PC-3 (cell line): ENCODE measurements around the gene TMEM232. TPM values are rescaled to one million over a fixed set of nuclear protein-coding genes. Genes with fewer than 3 reads are reported as not detected.

Source experiments
- ATAC-seq: fragments of 200-7000 bp; cut with Tn5 transposase; 2 replicates; pipeline ENCODE4 v1.9.1; 2020; ENCODE audit warnings: mild to moderate bottlenecking, moderate library complexity
- BruUV-seq: library from RNA; stranded (reverse); fragments of 400-500 nt; replicated peaks from 2 replicates; lab custom pipeline; 2021; lab: Mats Ljungman, UMichigan
- CTCF ChIA-PET: fragments of 300-600 bp; sonication (Branson Sonifier 250); formaldehyde crosslinking; loops from one replicate; lab custom pipeline; 2022; ENCODE audit warnings: antibody characterized with exemption; lab: Charles Lee
- POLR2A ChIA-PET: fragments of 300-600 bp; sonication (Branson Sonifier 250); formaldehyde crosslinking; loops from one replicate; lab custom pipeline; 2022; ENCODE audit warnings: antibody characterized with exemption; ENCODE audit not compliant: unreplicated experiment; lab: Charles Lee
- DNase-seq: peaks from one replicate; pipeline ENCODE4 v3.0.0-alpha.2; 2015
- H2AFZ ChIP-seq: fragments of 300-600 bp; sonication (generic); 2 replicates; pipeline ENCODE4 v1.6.0; 2016; ENCODE audit warnings: antibody characterized with exemption, low read length
- H3F3A ChIP-seq: fragments of 300-600 bp; sonication (generic); one replicate; pipeline ENCODE4 v1.6.0; 2017; ENCODE audit warnings: antibody characterized with exemption, low read length, control low read depth, mild to moderate bottlenecking; ENCODE audit not compliant: unreplicated experiment
- H3K27ac ChIP-seq: fragments of 300-600 bp; sonication (generic); 2 replicates; pipeline ENCODE4 v1.5.1; 2016; ENCODE audit warnings: mild to moderate bottlenecking, low read length
- H3K27me3 ChIP-seq: fragments of 300-600 bp; sonication (generic); 2 replicates; pipeline ENCODE4 v1.6.1; 2016; ENCODE audit warnings: low read length, mixed read lengths
- H3K36me3 ChIP-seq: fragments of 300-600 bp; sonication (generic); 2 replicates; pipeline ENCODE4 v1.6.1; 2016; ENCODE audit warnings: low read depth, mixed run types, low read length, mixed read lengths
- H3K4me1 ChIP-seq: fragments of 300-600 bp; sonication (generic); 2 replicates; pipeline ENCODE4 v1.5.1; 2016; ENCODE audit warnings: low read length; ENCODE audit not compliant: insufficient read depth
- H3K4me2 ChIP-seq: fragments of 300-600 bp; sonication (generic); 2 replicates; pipeline ENCODE4 v1.6.0; 2016; ENCODE audit warnings: low read length
- H3K4me3 ChIP-seq: fragments of 300-600 bp; sonication (generic); 2 replicates; pipeline ENCODE4 v1.5.1; 2016; ENCODE audit warnings: mild to moderate bottlenecking, low read length, mixed read lengths
- H3K79me2 ChIP-seq: fragments of 300-600 bp; sonication (generic); 2 replicates; pipeline ENCODE4 v1.6.1; 2017; ENCODE audit warnings: low read length, mixed read lengths
- H3K9ac ChIP-seq: fragments of 300-600 bp; sonication (generic); 2 replicates; pipeline ENCODE4 v1.6.0; 2016; ENCODE audit warnings: mild to moderate bottlenecking, low read length
- H3K9me2 ChIP-seq: fragments of 300-600 bp; sonication (generic); replicated peaks from 2 replicates; pipeline ENCODE4 v1.6.1; 2016; ENCODE audit warnings: mixed run types, low read length, mixed read lengths
- H3K9me3 ChIP-seq: fragments of 300-600 bp; sonication (generic); 2 replicates; pipeline ENCODE4 v1.6.1; 2016; ENCODE audit warnings: low read length, mixed read lengths
- H4K20me1 ChIP-seq: fragments of 300-600 bp; sonication (generic); 2 replicates; pipeline ENCODE4 v1.6.1; 2016; ENCODE audit warnings: low read length, mixed read lengths
- CTCF ChIP-seq: fragments of 300-600 bp; sonication (generic); conservative IDR thresholded peaks from 2 replicates; pipeline ENCODE4 v1.5.1; 2017; ENCODE audit warnings: antibody characterized with exemption, low read depth, mild to moderate bottlenecking, low read length
- EZH2 ChIP-seq: fragments of 300-600 bp; sonication (generic); IDR thresholded peaks from one replicate; pipeline ENCODE4 v1.6.1; 2017; ENCODE audit warnings: antibody characterized with exemption, mild to moderate bottlenecking, low read length; ENCODE audit not compliant: unreplicated experiment
- EZH2phosphoT487 ChIP-seq: fragments of 300-600 bp; sonication (generic); IDR thresholded peaks from 2 replicates; pipeline ENCODE4 v1.6.1; 2018; ENCODE audit warnings: mild to moderate bottlenecking, antibody characterized with exemption, low read length, borderline replicate concordance
- intact Hi-C: fragments of 100-400 bp; cut with micrococcal nuclease; formaldehyde crosslinking; loops from 2 replicates; pipeline ENCODE4 v1.9.0; 2023
- total RNA-seq: library from RNA; depleted of rRNA; stranded (reverse); fragments of >200 nt; gene quantifications from 2 replicates; pipeline ENCODE4 v1.2.3, GENCODE V29; 2014

Gene TMEM232
- total RNA-seq, 1 experiment from 2014 or later, result 1.4 TPM

DNA sequence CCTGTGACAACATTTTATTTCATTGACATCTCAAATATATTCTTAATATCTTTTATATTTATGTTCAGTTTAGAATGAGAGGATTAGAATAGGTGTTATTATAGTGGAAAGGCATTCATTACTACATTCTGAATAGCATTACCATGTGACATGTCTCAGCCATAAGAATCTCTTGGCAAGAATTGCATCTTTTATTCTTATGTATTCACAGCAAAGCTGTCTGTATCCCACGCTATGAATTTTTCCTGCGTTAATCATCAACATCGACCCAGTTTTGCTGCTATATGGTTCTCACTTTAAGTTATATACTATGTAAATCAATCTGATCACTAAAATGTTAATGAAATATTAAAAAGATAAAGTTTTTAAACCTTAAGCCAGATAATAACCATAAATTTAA, 248.6 kb downstream of the TMEM232 start:
- peaks cover 5% of the 10 kb centered on the region; the same call in 1 of the 2 replicates for H3K4me1 ChIP-seq
- CTCF ChIA-PET, result no interaction called here
- H3K9ac ChIP-seq, result no peak overlapping the region
- H3K27ac ChIP-seq, result no peak overlapping the region
- H3F3A ChIP-seq, result no peaks in the 10 kb centered on the region
- no peaks in the 10 kb centered on the region for H3K9me3 ChIP-seq
- no peaks in the 10 kb centered on the region for H4K20me1 ChIP-seq
- intact Hi-C loops, result no loop called here
- POLR2A ChIA-PET, result no interaction called here
- H2AFZ ChIP-seq, result no peak overlapping the region
- DNase-seq, result no peak
- no peaks in the 10 kb centered on the region for H3K36me3 ChIP-seq
- H3K4me2 ChIP-seq, result no peak overlapping the region
- no peaks in the 10 kb centered on the region for H3K9me2 ChIP-seq
- no TSS peak for BruUV-seq
- TF ChIP-seq EZH2phosphoT487 (no peak), EZH2 (no peak), CTCF (no peak)
- ATAC-seq, result no peak
- H3K27me3 ChIP-seq, result no peaks in the 10 kb centered on the region
- H3K79me2 ChIP-seq, result no peaks in the 10 kb centered on the region
- no peak overlapping the region for H3K4me3 ChIP-seq

DNA sequence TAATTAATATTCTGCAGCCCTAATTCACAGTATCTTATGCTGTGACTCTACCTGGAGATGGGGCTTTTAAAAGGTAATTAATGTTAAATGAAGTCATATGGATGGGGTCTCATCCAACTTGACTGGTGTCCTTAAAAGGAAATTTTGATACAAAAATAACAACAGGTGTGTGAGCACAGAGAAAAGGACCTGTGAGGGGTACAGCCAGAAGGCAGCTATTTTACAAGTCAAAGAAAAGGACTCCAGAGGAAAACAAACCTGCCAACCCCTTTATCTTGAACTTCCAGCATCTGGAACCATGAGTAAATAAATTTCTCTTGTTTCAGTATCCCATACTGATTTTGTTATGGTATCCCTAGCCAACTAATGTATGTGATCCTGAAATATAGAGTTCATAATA, 250.3 kb downstream of the TMEM232 start:
- DNase-seq, result no peak
- Histone ChIP-seq H3K9ac (no peak overlapping the region), H4K20me1 (no peaks in the 10 kb centered on the region), H3K4me2 (no peak overlapping the region), H3F3A (no peaks in the 10 kb centered on the region), H2AFZ (no peak overlapping the region), H3K27ac (no peak overlapping the region), H3K27me3 (no peaks in the 10 kb centered on the region), H3K36me3 (no peaks in the 10 kb centered on the region), H3K4me1 (peaks cover 5% of the 10 kb centered on the region; the same call in 1 of the 2 replicates), H3K9me2 (no peaks in the 10 kb centered on the region), H3K9me3 (0 out of 2 replicates have a peak, but pooled peaks cover 6% of the 10 kb centered on the region), H3K4me3 (no peak overlapping the region), H3K79me2 (no peaks in the 10 kb centered on the region)
- TF ChIP-seq EZH2phosphoT487 (no peak), CTCF (no peak), EZH2 (no peak)
- no peak for ATAC-seq
- ChIA-PET POLR2A (no interaction called here), CTCF (no interaction called here)
- BruUV-seq, result no TSS peak
- intact Hi-C loops, result no loop called here

DNA sequence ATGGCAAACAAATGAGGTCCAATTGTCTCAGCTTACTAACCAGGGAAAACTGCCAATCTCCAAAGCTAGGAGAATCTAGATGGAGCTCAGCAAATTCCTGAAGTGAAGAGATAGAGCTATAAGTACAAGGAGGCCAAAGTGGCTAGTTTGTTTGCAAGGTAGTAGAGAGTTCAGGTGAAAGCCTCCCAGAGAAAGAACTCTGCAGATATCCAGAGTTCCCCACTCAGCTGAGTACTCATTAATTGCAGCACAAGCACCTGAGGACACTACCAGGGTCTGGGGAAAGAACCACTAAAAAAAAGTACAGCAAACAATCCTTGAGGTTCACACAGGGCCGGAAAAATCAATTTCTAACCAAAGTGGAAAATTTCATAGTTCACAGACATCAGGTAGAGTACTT, 250.9 kb downstream of the TMEM232 start:
- DNase-seq (no peak), ATAC-seq (no peak)
- H3K27ac ChIP-seq, result no peak overlapping the region
- no peak overlapping the region for H3K9ac ChIP-seq
- peaks cover 5% of the 10 kb centered on the region; the same call in 1 of the 2 replicates for H3K4me1 ChIP-seq
- no peaks in the 10 kb centered on the region for H3K36me3 ChIP-seq
- POLR2A ChIA-PET, result no interaction called here
- CTCF ChIA-PET, result no interaction called here
- no peak overlapping the region for H2AFZ ChIP-seq
- intact Hi-C loops, result no loop called here
- no peaks in the 10 kb centered on the region for H3K79me2 ChIP-seq
- H3K9me2 ChIP-seq, result no peaks in the 10 kb centered on the region
- H3K9me3 ChIP-seq, result 0 out of 2 replicates have a peak, but pooled peaks cover 9% of the 10 kb centered on the region
- TF ChIP-seq EZH2phosphoT487, result no peak
- no peak for TF ChIP-seq CTCF
- TF ChIP-seq EZH2, result no peak
- no peak overlapping the region for H3K4me3 ChIP-seq
- H3K4me2 ChIP-seq, result no peak overlapping the region
- no TSS peak for BruUV-seq
- no peaks in the 10 kb centered on the region for H4K20me1 ChIP-seq
- no peaks in the 10 kb centered on the region for H3K27me3 ChIP-seq
- H3F3A ChIP-seq, result no peaks in the 10 kb centered on the region
